Upper lobe of right lung (tissue), 1 donor: ENCODE results near the gene PARP1. TPM values are rescaled to one million over a fixed set of nuclear protein-coding genes. Genes with fewer than 3 reads are reported as not detected.

ENCODE experiments used
- ATAC-seq: fragments of 200-7000 bp; cut with Tn5 transposase; one replicate; pipeline ENCODE4 v1.9.1; 2020; ENCODE audit warnings: mild to moderate bottlenecking, moderate library complexity
- DNase-seq: peaks from one replicate; pipeline ENCODE4 v3.0.0-alpha.2; 2020
- H3K27ac ChIP-seq: fragments of 200-600 bp; one replicate; pipeline ENCODE4 v1.8.0; 2022
- H3K27me3 ChIP-seq: fragments of 200-600 bp; one replicate; pipeline ENCODE4 v1.8.0; 2022; ENCODE audit warnings: mild to moderate bottlenecking
- H3K36me3 ChIP-seq: fragments of 200-600 bp; one replicate; pipeline ENCODE4 v1.8.0; 2022
- H3K4me1 ChIP-seq: fragments of 200-600 bp; one replicate; pipeline ENCODE4 v1.8.0; 2022
- H3K4me3 ChIP-seq: fragments of 200-600 bp; one replicate; pipeline ENCODE4 v1.8.0; 2022; ENCODE audit warnings: mild to moderate bottlenecking
- H3K9me3 ChIP-seq: fragments of 200-600 bp; one replicate; pipeline ENCODE4 v1.8.0; 2022
- intact Hi-C: fragments of 100-400 bp; cut with DNase I; formaldehyde crosslinking; loops from one replicate; pipeline ENCODE4 v1.11.0; 2022
- total RNA-seq: library from RNA; stranded (reverse); fragmentation: NEBNext Ultra II Directional; extraction: Animal tissue kit (Norgen Biotek cat#: 25700); gene quantifications from one replicate; pipeline ENCODE4 v1.2.1, GENCODE V29; 2021
- TF ChIP-seq, protein P1 (sequence below): fragments of 200-600 bp; IDR thresholded peaks from one replicate; pipeline ENCODE4 v1.8.0; 2022; ENCODE audit warnings: antibody characterized with exemption
- donor health status: DM: no; HTN: yes; CAD: no; lungs with severe emphysema.

The PARP1 gene
- total RNA-seq, 1 donor from 2014 or later, result 64.6 TPM

DNA sequence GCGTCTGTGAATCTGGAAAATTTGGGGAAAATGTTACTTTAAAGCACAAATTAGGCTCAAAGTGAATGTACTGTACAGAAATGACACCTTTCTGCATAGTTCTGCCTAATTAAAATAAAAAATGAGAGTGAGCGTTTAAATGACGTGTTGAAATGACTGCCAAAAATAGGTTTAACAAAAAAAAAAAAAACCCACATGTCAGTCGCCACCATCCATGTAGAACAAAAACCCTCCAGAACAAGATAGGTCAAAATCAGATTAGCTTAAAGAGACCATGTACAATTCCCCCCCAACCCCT, 745 bp downstream of the PARP1 start:
- no peaks in the 10 kb centered on the region for H3K27me3 ChIP-seq
- H3K27ac ChIP-seq, result peak overlapping the region; percentile 80
- intact Hi-C loops, result no loop called here
- H3K9me3 ChIP-seq, result no peaks in the 10 kb centered on the region
- DNase-seq (no peak), ATAC-seq (no peak)
- H3K4me1 ChIP-seq, result peaks cover 30% of the 10 kb centered on the region
- H3K36me3 ChIP-seq, result peaks cover under 1% of the 10 kb centered on the region
- TF ChIP-seq, protein P1, sequence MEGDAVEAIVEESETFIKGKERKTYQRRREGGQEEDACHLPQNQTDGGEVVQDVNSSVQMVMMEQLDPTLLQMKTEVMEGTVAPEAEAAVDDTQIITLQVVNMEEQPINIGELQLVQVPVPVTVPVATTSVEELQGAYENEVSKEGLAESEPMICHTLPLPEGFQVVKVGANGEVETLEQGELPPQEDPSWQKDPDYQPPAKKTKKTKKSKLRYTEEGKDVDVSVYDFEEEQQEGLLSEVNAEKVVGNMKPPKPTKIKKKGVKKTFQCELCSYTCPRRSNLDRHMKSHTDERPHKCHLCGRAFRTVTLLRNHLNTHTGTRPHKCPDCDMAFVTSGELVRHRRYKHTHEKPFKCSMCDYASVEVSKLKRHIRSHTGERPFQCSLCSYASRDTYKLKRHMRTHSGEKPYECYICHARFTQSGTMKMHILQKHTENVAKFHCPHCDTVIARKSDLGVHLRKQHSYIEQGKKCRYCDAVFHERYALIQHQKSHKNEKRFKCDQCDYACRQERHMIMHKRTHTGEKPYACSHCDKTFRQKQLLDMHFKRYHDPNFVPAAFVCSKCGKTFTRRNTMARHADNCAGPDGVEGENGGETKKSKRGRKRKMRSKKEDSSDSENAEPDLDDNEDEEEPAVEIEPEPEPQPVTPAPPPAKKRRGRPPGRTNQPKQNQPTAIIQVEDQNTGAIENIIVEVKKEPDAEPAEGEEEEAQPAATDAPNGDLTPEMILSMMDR, result no peak
- peak overlapping the region; percentile 84 for H3K4me3 ChIP-seq

DNA sequence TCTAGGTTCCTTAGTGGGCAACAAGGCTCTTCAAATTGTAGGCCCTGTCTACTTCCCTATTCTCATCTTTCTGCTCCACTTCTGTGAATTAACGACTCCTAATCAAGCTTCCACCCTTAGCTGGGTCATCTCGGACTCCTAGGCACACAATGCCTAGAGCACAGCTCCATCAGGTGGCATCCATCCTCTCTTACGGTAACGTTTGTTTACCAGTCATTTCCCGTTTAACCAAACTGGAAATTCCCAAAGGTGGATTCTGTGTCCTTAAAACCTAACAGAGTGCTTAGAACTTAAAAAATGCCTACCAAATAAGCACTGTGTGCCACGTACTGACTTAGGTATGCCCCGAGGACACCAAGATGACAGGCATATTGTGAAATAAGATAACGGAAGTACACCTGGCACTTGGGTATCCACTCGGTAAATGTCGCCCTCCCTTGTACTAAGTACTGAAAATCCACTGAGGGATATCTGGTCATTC, 1.5 kb downstream of the PARP1 start:
- Histone ChIP-seq H3K36me3 (peaks cover 8% of the 10 kb centered on the region), H3K27ac (peak overlapping the region; percentile 80), H3K9me3 (no peaks in the 10 kb centered on the region), H3K27me3 (no peaks in the 10 kb centered on the region), H3K4me1 (peaks cover 30% of the 10 kb centered on the region), H3K4me3 (peak overlapping the region; percentile 84)
- intact Hi-C loops, result no loop called here
- ATAC-seq (no peak), DNase-seq (no peak)
- TF ChIP-seq, protein P1, result no peak

DNA sequence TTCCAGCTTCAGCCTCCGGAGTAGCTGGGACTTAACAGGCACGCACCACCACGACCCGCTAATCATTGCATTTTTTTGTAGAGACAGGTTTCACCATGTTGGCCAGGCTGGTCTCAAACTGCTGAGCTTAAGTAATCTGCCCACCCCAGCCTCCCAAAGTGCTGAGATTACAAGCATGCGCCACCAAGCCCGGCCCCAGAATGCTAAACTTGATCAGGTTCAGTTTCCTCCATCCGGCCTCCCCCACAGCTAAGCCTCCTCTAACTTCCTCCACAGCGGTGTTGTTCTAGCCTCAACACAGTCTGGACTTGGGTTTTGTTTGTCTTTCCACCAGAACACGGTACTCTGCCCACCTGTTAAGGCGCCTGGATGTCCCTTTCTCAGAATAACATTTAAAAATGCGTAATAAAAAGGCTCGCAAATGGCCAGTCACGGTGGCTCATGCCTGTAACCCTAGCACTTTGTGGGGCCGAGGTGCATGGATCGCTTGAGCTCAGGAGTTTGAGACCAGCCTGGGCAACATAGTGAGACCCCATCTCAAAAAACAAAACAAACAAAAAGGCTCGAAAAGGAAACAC, 2.4 kb downstream of the PARP1 start:
- Histone ChIP-seq H3K9me3 (no peaks in the 10 kb centered on the region), H3K27ac (no peak overlapping the region), H3K27me3 (no peaks in the 10 kb centered on the region), H3K4me3 (no peak overlapping the region), H3K4me1 (peaks cover 30% of the 10 kb centered on the region), H3K36me3 (peaks cover 17% of the 10 kb centered on the region)
- ATAC-seq, result no peak
- intact Hi-C loops, result no loop called here
- DNase-seq, result no peak
- TF ChIP-seq, protein P1, result no peak

DNA sequence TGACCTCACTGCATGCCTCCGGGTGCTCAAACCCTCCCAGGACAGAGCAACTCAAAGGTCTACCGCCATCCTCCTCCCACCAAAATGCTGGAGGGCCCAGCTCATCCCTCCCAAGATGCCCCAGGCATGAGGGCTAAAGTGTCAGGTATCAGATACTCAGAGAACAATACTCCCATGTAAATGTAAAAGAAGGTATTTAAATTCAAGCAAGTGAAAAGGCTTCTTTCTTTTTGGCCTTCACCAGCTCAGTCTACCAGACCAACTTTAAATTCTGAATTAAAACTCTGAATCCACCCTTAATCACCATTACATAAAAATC, 3.0 kb downstream of the PARP1 start:
- intact Hi-C loops, result no loop called here
- H3K27ac ChIP-seq, result no peak overlapping the region
- no peak for DNase-seq
- peaks cover 30% of the 10 kb centered on the region for H3K4me1 ChIP-seq
- H3K9me3 ChIP-seq, result no peaks in the 10 kb centered on the region
- H3K4me3 ChIP-seq, result no peak overlapping the region
- TF ChIP-seq, protein P1, result no peak
- no peaks in the 10 kb centered on the region for H3K27me3 ChIP-seq
- no peak for ATAC-seq
- H3K36me3 ChIP-seq, result peaks cover 22% of the 10 kb centered on the region

DNA sequence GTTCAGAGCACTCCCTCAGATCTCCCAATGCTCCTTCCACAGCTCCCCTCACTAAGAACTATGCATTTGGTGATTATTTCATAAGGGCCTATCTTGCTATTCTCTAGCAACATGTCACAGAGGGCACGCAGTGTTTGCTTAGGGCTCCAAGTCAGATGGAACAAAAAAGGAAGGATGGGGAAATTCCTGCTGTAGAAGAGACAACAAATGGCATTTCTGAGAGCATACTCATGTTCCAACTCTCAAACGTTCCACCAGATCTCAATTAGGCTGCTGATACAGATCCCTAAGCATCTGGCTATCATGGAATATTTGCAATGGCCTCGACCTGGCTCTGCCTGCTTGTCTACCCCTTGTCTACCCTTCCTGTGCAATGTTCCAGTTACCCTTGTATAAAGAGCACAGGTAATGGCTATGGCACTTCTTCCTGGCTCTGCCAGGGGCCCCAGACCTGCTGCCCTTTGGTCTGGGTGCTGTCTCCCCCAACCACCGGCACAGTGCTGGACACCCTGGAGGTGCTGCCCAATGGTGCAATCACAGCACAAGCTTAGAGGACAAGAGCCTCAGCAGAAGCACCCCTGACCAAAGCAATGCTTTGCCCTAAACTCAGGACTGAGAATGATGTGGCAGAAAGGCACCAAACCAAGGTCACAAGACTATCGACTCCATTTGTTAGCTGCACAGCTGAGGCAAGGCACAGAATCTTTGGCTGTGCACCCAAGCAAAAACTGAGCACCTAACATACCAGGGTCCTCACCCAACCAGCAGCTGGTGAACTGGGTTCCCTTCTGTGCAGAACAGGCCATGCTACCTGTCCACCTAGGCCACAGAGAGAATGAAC, 3.6 kb downstream of the PARP1 start:
- no peaks in the 10 kb centered on the region for H3K27me3 ChIP-seq
- ATAC-seq, result no peak
- H3K36me3 ChIP-seq, result peaks cover 27% of the 10 kb centered on the region
- TF ChIP-seq, protein P1, result no peak
- no peak overlapping the region for H3K4me3 ChIP-seq
- no peaks in the 10 kb centered on the region for H3K9me3 ChIP-seq
- intact Hi-C loops, result no loop called here
- no peak for DNase-seq
- no peak overlapping the region for H3K27ac ChIP-seq
- H3K4me1 ChIP-seq, result peaks cover 30% of the 10 kb centered on the region
